Upper lobe of left lung (tissue), 6 donors: ENCODE results near the gene COBL. TPM values are rescaled to one million over a fixed set of nuclear protein-coding genes. Genes with fewer than 3 reads are reported as not detected.
A peak's percentile ranks its signal among the peaks of the same experiment; 100 is the strongest.

ENCODE experiments used
- ATAC-seq, 2 donors: fragments of 200-7000 bp; cut with Tn5 transposase; one replicate each; pipeline ENCODE4 v1.9.1; 2022; ENCODE audit warnings: mild to moderate bottlenecking in 2 of 2, moderate library complexity in 2 of 2; ENCODE audit not compliant: low FRiP score in 2 of 2
- DNase-seq, 2 donors: peaks; one replicate each; pipeline ENCODE4 v3.0.0-alpha.2; 2019 to 2020
- H3K27ac ChIP-seq, 4 donors: fragments of 200-600 bp; sonication (generic); one replicate each; pipeline ENCODE4 v1.5.1; 2016 to 2019
- H3K27me3 ChIP-seq, 4 donors: fragments of 200-600 bp; sonication (generic); one replicate each; pipeline ENCODE4 v1.5.1; 2017 to 2019
- H3K36me3 ChIP-seq, 4 donors: fragments of 200-600 bp; sonication (generic); one replicate each; pipeline ENCODE4 v1.5.1; 2016 to 2019
- H3K4me1 ChIP-seq, 4 donors: fragments of 200-600 bp; sonication (generic); one replicate each; pipeline ENCODE4 v1.5.1; 2018 to 2019
- H3K4me3 ChIP-seq, 4 donors: fragments of 200-600 bp; sonication (generic); one replicate each; pipeline ENCODE4 v1.5.1; 2017 to 2019; ENCODE audit warnings: mild to moderate bottlenecking in 2 of 4, moderate library complexity in 1 of 4
- H3K9me3 ChIP-seq, 4 donors: fragments of 200-600 bp; sonication (generic); one replicate each; pipeline ENCODE4 v1.5.1; 2018 to 2019
- CTCF ChIP-seq, 6 experiments: fragments of 450-650 bp in 4 of 6; fragments of 200-600 bp in 2 of 6; sonication (generic) in 2 of 6; IDR thresholded peaks; one replicate each; pipeline ENCODE4 v1.5.1; 2016 to 2019; ENCODE audit warnings: antibody characterized with exemption in 6 of 6
- EP300 ChIP-seq, 4 donors: sonication (generic); formaldehyde crosslinking; IDR thresholded peaks; one replicate each; pipeline ENCODE4 v1.5.1; 2017; ENCODE audit warnings: antibody characterized with exemption in 4 of 4, control low read depth in 2 of 4
- POLR2A ChIP-seq, 4 donors: fragments of 450-650 bp; IDR thresholded peaks; one replicate each; pipeline ENCODE4 v1.5.1; 2016 to 2017; ENCODE audit warnings: antibody characterized with exemption in 4 of 4, mild to moderate bottlenecking in 2 of 4
- POLR2AphosphoS5 ChIP-seq, 2 donors: sonication (generic); formaldehyde crosslinking; IDR thresholded peaks; one replicate each; pipeline ENCODE4 v1.5.1; 2017; ENCODE audit warnings: antibody characterized with exemption in 2 of 2
- WGBS, 2 donors: methylation state at CpG; one replicate each; pipeline ENCODE4 v1.1.5; 2017 to 2018; 5-methylcytosine and 5-hydroxymethylcytosine counted together
- total RNA-seq, 6 donors: library from RNA; depleted of rRNA in 4 of 6; stranded (reverse); fragments of >200 nt in 4 of 6; gene quantifications; one replicate each; pipeline versions ENCODE4 v1.1.0 to v1.2.1, GENCODE V29; 2016 to 2021
- donor health status: DM: no; HTN: no; CAD: no; lungs with moderate emphysema.
- donor health status: DM: no; HTN: yes; CAD: no; lungs with severe emphysema.

The COBL gene
- total RNA-seq, 6 donors from 2014 or later = 27.0 to 54.7 (median 36.8) TPM

DNA sequence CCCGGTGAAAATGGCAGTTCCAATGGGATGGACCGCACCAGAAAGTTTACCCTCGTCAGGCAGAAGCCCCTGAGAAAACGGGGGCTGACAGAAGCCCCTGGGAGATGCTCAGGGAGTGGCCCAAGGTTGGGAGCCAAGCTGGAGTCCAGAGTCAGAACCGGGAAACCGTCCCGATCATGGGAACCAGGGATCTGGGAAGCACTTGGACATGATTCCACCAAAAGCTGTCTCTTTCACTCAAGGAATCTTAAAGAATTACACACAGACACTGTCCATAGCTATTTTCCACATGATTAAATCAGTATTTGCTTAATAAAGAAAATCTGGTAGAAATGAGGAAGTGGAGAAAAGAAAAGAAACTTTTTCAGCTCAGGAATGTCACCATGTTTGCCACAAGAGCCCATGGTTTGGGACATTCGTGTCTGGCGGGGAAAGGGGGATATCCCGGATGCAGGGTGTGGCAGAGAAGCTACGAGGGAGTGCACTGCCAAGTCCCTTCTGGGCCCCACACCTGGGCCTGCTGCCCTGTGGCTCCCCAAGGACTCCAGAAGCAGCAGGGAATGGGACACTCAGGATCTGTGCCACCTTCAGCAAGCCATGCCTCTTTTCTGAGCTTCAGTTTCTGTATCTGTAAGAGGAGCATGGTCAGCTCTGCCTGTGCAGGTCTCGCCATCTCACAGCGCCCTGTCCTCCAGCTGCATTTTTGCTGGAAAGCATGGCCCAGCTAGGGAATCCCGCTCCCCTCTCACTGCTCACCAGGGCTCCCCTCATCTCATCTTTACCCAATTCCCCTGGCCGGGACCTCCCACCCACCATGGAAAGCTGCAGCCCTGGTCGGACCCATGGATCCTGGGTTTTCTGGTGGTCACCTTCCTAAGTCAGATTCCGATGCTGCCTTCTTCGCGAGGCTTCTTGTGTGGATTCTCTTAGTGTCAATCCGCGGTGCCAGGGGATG, 308.8 kb downstream of the COBL start:
- Histone ChIP-seq H3K27ac (no peak overlapping the region), H3K36me3 (no peaks in the 10 kb centered on the region), H3K9me3 (no peaks in the 10 kb centered on the region), H3K4me1 (peaks cover 0 to 7% (median 0%) of the 10 kb centered on the region in 4 donors), H3K27me3 (no peaks in the 10 kb centered on the region), H3K4me3 (no peak overlapping the region)
- TF ChIP-seq POLR2AphosphoS5 (IDR thresholded peaks at IDR 0.05) (no peak), CTCF (IDR thresholded peaks at IDR 0.05) (no peak), EP300 (IDR thresholded peaks at IDR 0.05) (no peak), POLR2A (IDR thresholded peaks at IDR 0.05) (no peak)
- DNase-seq = no peak
- ATAC-seq = no peak
- 89 to 92% methylated on average over 18 to 21 of the region's 21 CpGs for WGBS, 2 donors

- no peak for TF ChIP-seq CTCF (IDR thresholded peaks at IDR 0.05)
- TF ChIP-seq EP300 (IDR thresholded peaks at IDR 0.05) = no peak
- TF ChIP-seq POLR2A (IDR thresholded peaks at IDR 0.05) = no peak
- no peak for TF ChIP-seq POLR2AphosphoS5 (IDR thresholded peaks at IDR 0.05)
- 83% methylated on average over 3 of the region's 3 CpGs for WGBS, 2 donors
- ATAC-seq (no peak), DNase-seq (no peak)
- Histone ChIP-seq H3K4me3 (no peak overlapping the region), H3K36me3 (no peaks in the 10 kb centered on the region), H3K4me1 (peaks cover 0 to 7% (median 0%) of the 10 kb centered on the region in 4 donors), H3K27me3 (no peaks in the 10 kb centered on the region), H3K9me3 (no peaks in the 10 kb centered on the region), H3K27ac (no peak overlapping the region)
These were observed 309.9 kb downstream of the COBL start for GRCh38 chr7:51006483-51007235.

GRCh38 chr7:51005074-51005473, 311.5 kb downstream of the COBL start:
- Histone ChIP-seq H3K27me3 (no peaks in the 10 kb centered on the region), H3K4me1 (peaks cover 0 to under 1% (median 0%) of the 10 kb centered on the region in 4 donors), H3K36me3 (no peaks in the 10 kb centered on the region), H3K27ac (no peak overlapping the region), H3K4me3 (no peak overlapping the region), H3K9me3 (no peaks in the 10 kb centered on the region)
- TF ChIP-seq CTCF (IDR thresholded peaks at IDR 0.05) (no peak), POLR2A (IDR thresholded peaks at IDR 0.05) (no peak), EP300 (IDR thresholded peaks at IDR 0.05) (no peak), POLR2AphosphoS5 (IDR thresholded peaks at IDR 0.05) (no peak)
- WGBS, 2 donors = 90 to 92% methylated on average over 2 of the region's 2 CpGs
- no peak for DNase-seq
- no peak for ATAC-seq

DNA sequence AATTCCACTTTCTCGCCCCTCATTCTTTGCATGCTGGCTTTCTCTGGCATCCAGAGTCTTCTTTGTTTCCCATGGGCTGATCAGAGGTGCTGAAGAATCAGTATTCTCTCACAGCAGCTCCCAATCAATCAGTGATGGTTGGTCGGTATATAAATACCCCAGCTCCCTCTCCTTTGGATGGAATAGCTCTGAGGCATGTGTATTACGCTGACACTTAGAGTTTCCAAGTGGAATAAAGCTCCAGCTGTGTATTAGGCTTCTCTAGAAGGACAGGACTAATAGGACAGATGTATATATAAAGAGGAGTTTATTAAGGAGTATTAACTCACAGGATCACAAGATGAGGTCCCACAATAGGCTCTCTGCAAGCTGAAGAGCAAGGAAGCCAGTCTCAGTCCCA, 315.7 kb downstream of the COBL start:
- DNase-seq (no peak), ATAC-seq (no peak)
- Histone ChIP-seq H3K4me3 (no peak overlapping the region), H3K4me1 (no peaks in the 10 kb centered on the region), H3K27me3 (no peaks in the 10 kb centered on the region), H3K27ac (no peak overlapping the region), H3K36me3 (no peaks in the 10 kb centered on the region), H3K9me3 (no peaks in the 10 kb centered on the region)
- TF ChIP-seq CTCF (IDR thresholded peaks at IDR 0.05) = peak in 1 of 6 experiments; percentile 6
- TF ChIP-seq POLR2A (IDR thresholded peaks at IDR 0.05) = no peak
- WGBS, 2 donors = 56% methylated on average over 3 of the region's 3 CpGs
